ENCODE data around the gene TSKU. TPM values are rescaled to one million over a fixed set of nuclear protein-coding genes. Genes with fewer than 3 reads are reported as not detected.

The TSKU gene
- total and polyA plus RNA-seq, 9 of the 15 experiments (the other 6 are each of a cell fraction or from before 2014, with no cell fraction given) = 0.60 to 11.9 (median 8.4) TPM

GRCh38 chr11:76783896-76784813, 999 bp downstream of the TSKU start (continued):
- no peak for TF ChIP-seq ZNF449 (CRISPR knock-in tag; IDR thresholded peaks at IDR 0.05)
- peak; percentile 23 for TF ChIP-seq RBBP5 (IDR thresholded peaks at IDR 0.05; ENCODE audit: borderline replicate concordance, insufficient read depth, low read length, poor library complexity, severe bottlenecking)
- TF ChIP-seq SP1 (CRISPR knock-in tag; IDR thresholded peaks at IDR 0.05) = no peak
- TF ChIP-seq L3MBTL2 (IDR thresholded peaks at IDR 0.05) = peak; percentile 73
- TF ChIP-seq NCOA6 (IDR thresholded peaks at IDR 0.05) = no peak
- 0 out of 2 replicates have a peak, but pooled peaks have one; percentile 26 for TF ChIP-seq ARID1B (IDR thresholded peaks at IDR 0.05)
- no peak for TF ChIP-seq ZNF551 (CRISPR knock-in tag; IDR thresholded peaks at IDR 0.05)
- no peak for TF ChIP-seq SRSF7 (optimal IDR thresholded peaks at IDR 0.05; ENCODE audit: low read depth, low read length)
- no peak for TF ChIP-seq TEAD2 (tag; IDR thresholded peaks at IDR 0.05)
- TF ChIP-seq FOXA3 (CRISPR knock-in tag; conservative IDR thresholded peaks at IDR 0.05 in 1 of 2, IDR thresholded peaks at IDR 0.05 in 1 of 2) = no peak
- TF ChIP-seq BDP1 (IDR thresholded peaks at IDR 0.05; ENCODE audit: insufficient read depth, insufficient read length) = no peak
- TF ChIP-seq E2F5 (CRISPR knock-in tag; IDR thresholded peaks at IDR 0.05) = no peak
- no peak for TF ChIP-seq CEBPB (tag; IDR thresholded peaks at IDR 0.05)
- TF ChIP-seq CCNT2 (IDR thresholded peaks at IDR 0.05; ENCODE audit: borderline replicate concordance, extremely low read depth, insufficient read length, low read depth, low read length) = peak; percentile 18
- TF ChIP-seq, protein P1, sequence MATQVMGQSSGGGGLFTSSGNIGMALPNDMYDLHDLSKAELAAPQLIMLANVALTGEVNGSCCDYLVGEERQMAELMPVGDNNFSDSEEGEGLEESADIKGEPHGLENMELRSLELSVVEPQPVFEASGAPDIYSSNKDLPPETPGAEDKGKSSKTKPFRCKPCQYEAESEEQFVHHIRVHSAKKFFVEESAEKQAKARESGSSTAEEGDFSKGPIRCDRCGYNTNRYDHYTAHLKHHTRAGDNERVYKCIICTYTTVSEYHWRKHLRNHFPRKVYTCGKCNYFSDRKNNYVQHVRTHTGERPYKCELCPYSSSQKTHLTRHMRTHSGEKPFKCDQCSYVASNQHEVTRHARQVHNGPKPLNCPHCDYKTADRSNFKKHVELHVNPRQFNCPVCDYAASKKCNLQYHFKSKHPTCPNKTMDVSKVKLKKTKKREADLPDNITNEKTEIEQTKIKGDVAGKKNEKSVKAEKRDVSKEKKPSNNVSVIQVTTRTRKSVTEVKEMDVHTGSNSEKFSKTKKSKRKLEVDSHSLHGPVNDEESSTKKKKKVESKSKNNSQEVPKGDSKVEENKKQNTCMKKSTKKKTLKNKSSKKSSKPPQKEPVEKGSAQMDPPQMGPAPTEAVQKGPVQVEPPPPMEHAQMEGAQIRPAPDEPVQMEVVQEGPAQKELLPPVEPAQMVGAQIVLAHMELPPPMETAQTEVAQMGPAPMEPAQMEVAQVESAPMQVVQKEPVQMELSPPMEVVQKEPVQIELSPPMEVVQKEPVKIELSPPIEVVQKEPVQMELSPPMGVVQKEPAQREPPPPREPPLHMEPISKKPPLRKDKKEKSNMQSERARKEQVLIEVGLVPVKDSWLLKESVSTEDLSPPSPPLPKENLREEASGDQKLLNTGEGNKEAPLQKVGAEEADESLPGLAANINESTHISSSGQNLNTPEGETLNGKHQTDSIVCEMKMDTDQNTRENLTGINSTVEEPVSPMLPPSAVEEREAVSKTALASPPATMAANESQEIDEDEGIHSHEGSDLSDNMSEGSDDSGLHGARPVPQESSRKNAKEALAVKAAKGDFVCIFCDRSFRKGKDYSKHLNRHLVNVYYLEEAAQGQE (IDR thresholded peaks at IDR 0.05; ENCODE audit: borderline replicate concordance) = 0 out of 2 replicates have a peak, but pooled peaks have one; percentile 8
- TF ChIP-seq, protein P1 (CRISPR knock-in tag; IDR thresholded peaks at IDR 0.05; ENCODE audit: low read depth) = no peak

Measured in K562 (cell line).